PC-3 (cell line): ENCODE measurements around the gene DNAJB6.

Experiments
- EZH2 ChIP-seq: fragments of 300-600 bp; sonication (generic); IDR thresholded peaks from one replicate; pipeline ENCODE4 v1.6.1; 2017; ENCODE audit warnings: antibody characterized with exemption, mild to moderate bottlenecking, low read length; ENCODE audit not compliant: unreplicated experiment
- EZH2phosphoT487 ChIP-seq: fragments of 300-600 bp; sonication (generic); IDR thresholded peaks from 2 replicates; pipeline ENCODE4 v1.6.1; 2018; ENCODE audit warnings: mild to moderate bottlenecking, antibody characterized with exemption, low read length, borderline replicate concordance

- TF ChIP-seq EZH2phosphoT487 (no peak), EZH2 (no peak)
Measured at GRCh38 chr7:157401567-157402387, 65.0 kb downstream of the DNAJB6 start.
